Measurements from ENCODE around the gene TFIP11.

The TFIP11 gene

GRCh38 chr22:26476705-26477340 lies 35.5 kb downstream of the TFIP11 start:
- no peak overlapping the region for H3K4me3 ChIP-seq

DNA sequence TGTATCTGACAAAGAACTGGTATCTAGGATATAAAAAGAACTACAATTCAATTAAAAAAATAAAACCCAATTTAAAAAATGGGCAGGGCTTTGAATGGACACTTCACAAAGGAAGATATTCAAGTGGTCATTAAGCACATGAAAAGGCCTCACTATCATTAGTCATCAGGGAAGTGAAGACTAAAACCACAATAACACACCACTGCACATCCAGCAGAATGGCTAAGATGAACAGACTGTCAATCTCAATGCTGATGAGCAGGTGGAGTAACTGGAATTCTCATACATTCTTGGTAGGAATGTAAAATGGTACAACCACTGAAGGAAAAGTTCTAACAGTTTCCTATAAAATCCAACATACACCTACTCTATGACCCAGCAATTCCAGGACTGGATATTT lies 37.6 kb downstream of the TFIP11 start:
- no peak for TF ChIP-seq FOXP2 (optimal IDR thresholded peaks at IDR 0.05; ENCODE audit: control extremely low read depth, extremely low read length, insufficient read depth)
- TF ChIP-seq EZH2 (IDR thresholded peaks at IDR 0.05) = no peak
- H3K4me3 ChIP-seq = no peak overlapping the region
- H3K9me3 ChIP-seq (ENCODE audit: low read depth, low read length) = no peaks in the 10 kb centered on the region
- H3K36me3 ChIP-seq (ENCODE audit: insufficient read depth, low read length) = peaks cover 82% of the 10 kb centered on the region
- DNase-seq (ENCODE audit: low read depth, low spot score) = no peak
- H3K27ac ChIP-seq = no peak overlapping the region
- H3K9ac ChIP-seq (ENCODE audit: insufficient read length) = no peak overlapping the region

More at GRCh38 chr22:26476705-26477340, 35.5 kb downstream of the TFIP11 start:
- DNase-seq (ENCODE audit: low read depth, low spot score) = no peak
- Histone ChIP-seq H3K9me3 (ENCODE audit: low read depth, low read length) (no peaks in the 10 kb centered on the region), H3K9ac (ENCODE audit: insufficient read length) (no peak overlapping the region), H3K36me3 (ENCODE audit: insufficient read depth, low read length) (peaks cover 70% of the 10 kb centered on the region), H3K27ac (no peak overlapping the region)
- TF ChIP-seq POLR2AphosphoS5 (IDR thresholded peaks at IDR 0.05; ENCODE audit: borderline replicate concordance, low read depth, low read length) (no peak), FOXP2 (optimal IDR thresholded peaks at IDR 0.05; ENCODE audit: control extremely low read depth, extremely low read length, insufficient read depth) (no peak), EZH2 (IDR thresholded peaks at IDR 0.05) (no peak)

- Histone ChIP-seq H3K9ac (ENCODE audit: insufficient read length) (no peak overlapping the region), H3K9me3 (ENCODE audit: low read depth, low read length) (no peaks in the 10 kb centered on the region), H3K27ac (no peak overlapping the region), H3K36me3 (ENCODE audit: insufficient read depth, low read length) (peaks cover 85% of the 10 kb centered on the region), H3K4me3 (no peak overlapping the region)
- TF ChIP-seq EZH2 (IDR thresholded peaks at IDR 0.05) (no peak), FOXP2 (optimal IDR thresholded peaks at IDR 0.05; ENCODE audit: control extremely low read depth, extremely low read length, insufficient read depth) (no peak), POLR2AphosphoS5 (IDR thresholded peaks at IDR 0.05; ENCODE audit: borderline replicate concordance, low read depth, low read length) (no peak)
- no peak for DNase-seq (ENCODE audit: low read depth, low spot score)
Measured at GRCh38 chr22:26471522-26471921, 40.8 kb downstream of the TFIP11 start.

DNA sequence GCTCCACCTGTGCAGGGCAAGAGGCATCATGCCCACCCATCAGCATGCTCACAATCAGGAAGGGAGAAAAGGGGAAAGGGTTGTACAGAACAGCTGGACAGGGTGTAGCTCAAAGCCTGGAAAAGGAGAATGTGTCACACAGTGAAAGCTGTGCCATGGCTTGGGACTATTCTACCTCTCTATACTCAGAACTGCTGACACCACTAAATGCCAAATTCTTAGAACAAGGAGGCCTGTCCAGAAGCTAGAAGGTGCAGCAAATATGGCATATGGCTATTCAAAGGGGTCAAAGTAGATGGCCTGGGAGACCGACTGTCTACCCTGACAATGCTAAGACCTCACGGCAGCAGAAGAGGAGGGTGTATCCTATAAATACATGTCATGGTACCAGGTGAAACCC lies 41.5 kb downstream of the TFIP11 start:
- Histone ChIP-seq H3K9ac (ENCODE audit: insufficient read length) (no peak overlapping the region), H3K9me3 (ENCODE audit: low read depth, low read length) (no peaks in the 10 kb centered on the region), H3K36me3 (ENCODE audit: insufficient read depth, low read length) (peaks cover 84% of the 10 kb centered on the region), H3K4me3 (no peak overlapping the region), H3K27ac (no peak overlapping the region)
- DNase-seq (ENCODE audit: low read depth, low spot score) = no peak
- TF ChIP-seq FOXP2 (optimal IDR thresholded peaks at IDR 0.05; ENCODE audit: control extremely low read depth, extremely low read length, insufficient read depth) (no peak), POLR2AphosphoS5 (IDR thresholded peaks at IDR 0.05; ENCODE audit: borderline replicate concordance, low read depth, low read length) (no peak), EZH2 (IDR thresholded peaks at IDR 0.05) (no peak)

GRCh38 chr22:26466196-26466595 lies 46.1 kb downstream of the TFIP11 start:
- no peak for DNase-seq (ENCODE audit: low read depth, low spot score)
- TF ChIP-seq FOXP2 (optimal IDR thresholded peaks at IDR 0.05; ENCODE audit: control extremely low read depth, extremely low read length, insufficient read depth) (no peak), EZH2 (IDR thresholded peaks at IDR 0.05) (no peak), POLR2AphosphoS5 (IDR thresholded peaks at IDR 0.05; ENCODE audit: borderline replicate concordance, low read depth, low read length) (no peak)

DNA sequence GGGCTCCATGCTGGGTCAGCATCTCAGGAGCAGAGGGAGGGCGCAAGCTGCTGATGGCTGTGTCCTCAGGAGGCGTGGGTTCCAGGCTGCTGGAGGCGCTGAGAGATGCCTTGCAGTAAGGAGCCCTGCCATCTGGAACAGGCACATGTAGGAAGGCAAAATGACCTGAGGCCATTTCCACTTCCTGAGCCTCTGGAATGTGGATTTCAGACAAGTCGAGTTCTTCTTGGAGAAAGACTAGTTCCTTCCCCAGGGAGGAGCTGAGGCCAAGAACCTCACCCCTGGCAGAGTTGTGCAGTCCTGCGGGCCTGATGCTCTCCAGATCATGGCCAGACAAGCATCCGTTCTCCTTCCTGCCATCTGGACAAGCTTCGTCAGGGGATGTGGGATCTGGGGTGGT lies 48.0 kb downstream of the TFIP11 start:
- Histone ChIP-seq H3K9me3 (ENCODE audit: low read depth, low read length) (no peaks in the 10 kb centered on the region), H3K4me3 (no peak overlapping the region), H3K9ac (ENCODE audit: insufficient read length) (no peak overlapping the region), H3K27ac (no peak overlapping the region), H3K36me3 (ENCODE audit: insufficient read depth, low read length) (peaks cover 81% of the 10 kb centered on the region)
- no peak for TF ChIP-seq EZH2 (IDR thresholded peaks at IDR 0.05)
- no peak for TF ChIP-seq FOXP2 (optimal IDR thresholded peaks at IDR 0.05; ENCODE audit: control extremely low read depth, extremely low read length, insufficient read depth)
- no peak for DNase-seq (ENCODE audit: low read depth, low spot score)

More at GRCh38 chr22:26466196-26466595, 46.1 kb downstream of the TFIP11 start:
- H3K4me3 ChIP-seq = no peak overlapping the region
- peaks cover 85% of the 10 kb centered on the region for H3K36me3 ChIP-seq (ENCODE audit: insufficient read depth, low read length)
- H3K9me3 ChIP-seq (ENCODE audit: low read depth, low read length) = no peaks in the 10 kb centered on the region
- no peak overlapping the region for H3K9ac ChIP-seq (ENCODE audit: insufficient read length)
- no peak overlapping the region for H3K27ac ChIP-seq

DNA sequence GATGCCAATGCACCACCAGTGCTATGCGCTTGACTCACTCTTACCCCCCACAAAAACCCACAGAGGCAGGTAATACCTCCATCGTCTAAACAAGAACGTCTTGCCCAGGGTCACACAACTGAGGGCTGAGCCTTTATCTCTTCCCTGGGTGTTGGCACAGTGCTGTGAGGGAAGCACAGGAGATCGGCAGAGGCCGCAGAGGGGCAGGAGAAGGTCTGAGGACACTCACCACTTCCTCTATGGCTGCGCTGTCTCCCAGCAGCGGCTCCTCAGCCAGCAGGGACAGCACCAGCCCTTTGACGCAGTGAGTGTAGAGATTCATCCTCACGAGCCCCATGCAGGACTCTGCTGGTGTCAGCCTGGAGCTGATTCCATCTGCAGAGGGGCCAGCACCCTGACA lies 48.6 kb downstream of the TFIP11 start:
- peaks cover 75% of the 10 kb centered on the region for H3K36me3 ChIP-seq (ENCODE audit: insufficient read depth, low read length)
- TF ChIP-seq FOXP2 (optimal IDR thresholded peaks at IDR 0.05; ENCODE audit: control extremely low read depth, extremely low read length, insufficient read depth) = no peak
- no peak for TF ChIP-seq POLR2AphosphoS5 (IDR thresholded peaks at IDR 0.05; ENCODE audit: borderline replicate concordance, low read depth, low read length)
- no peak for TF ChIP-seq EZH2 (IDR thresholded peaks at IDR 0.05)
- no peak overlapping the region for H3K27ac ChIP-seq
- H3K9ac ChIP-seq (ENCODE audit: insufficient read length) = no peak overlapping the region
- H3K4me3 ChIP-seq = no peak overlapping the region
- DNase-seq (ENCODE audit: low read depth, low spot score) = no peak
- H3K9me3 ChIP-seq (ENCODE audit: low read depth, low read length) = no peaks in the 10 kb centered on the region

GRCh38 chr22:26463101-26463661 lies 49.1 kb downstream of the TFIP11 start:
- DNase-seq (ENCODE audit: low read depth, low spot score) = no peak
- Histone ChIP-seq H3K9ac (ENCODE audit: insufficient read length) (no peak overlapping the region), H3K36me3 (ENCODE audit: insufficient read depth, low read length) (peaks cover 74% of the 10 kb centered on the region)

GRCh38 chr22:26462641-26463040 lies 49.6 kb downstream of the TFIP11 start:
- TF ChIP-seq FOXP2 (optimal IDR thresholded peaks at IDR 0.05; ENCODE audit: control extremely low read depth, extremely low read length, insufficient read depth) = no peak
- TF ChIP-seq POLR2AphosphoS5 (IDR thresholded peaks at IDR 0.05; ENCODE audit: borderline replicate concordance, low read depth, low read length) = no peak
- TF ChIP-seq EZH2 (IDR thresholded peaks at IDR 0.05) = no peak
- H3K36me3 ChIP-seq (ENCODE audit: insufficient read depth, low read length) = peaks cover 75% of the 10 kb centered on the region
- no peak overlapping the region for H3K4me3 ChIP-seq
- no peak for DNase-seq (ENCODE audit: low read depth, low spot score)
- no peak overlapping the region for H3K27ac ChIP-seq
- no peaks in the 10 kb centered on the region for H3K9me3 ChIP-seq (ENCODE audit: low read depth, low read length)
- no peak overlapping the region for H3K9ac ChIP-seq (ENCODE audit: insufficient read length)

More at GRCh38 chr22:26463101-26463661, 49.1 kb downstream of the TFIP11 start:
- no peaks in the 10 kb centered on the region for H3K9me3 ChIP-seq (ENCODE audit: low read depth, low read length)
- no peak overlapping the region for H3K4me3 ChIP-seq
- H3K27ac ChIP-seq = no peak overlapping the region
- TF ChIP-seq EZH2 (IDR thresholded peaks at IDR 0.05) = no peak
- no peak for TF ChIP-seq FOXP2 (optimal IDR thresholded peaks at IDR 0.05; ENCODE audit: control extremely low read depth, extremely low read length, insufficient read depth)
- TF ChIP-seq POLR2AphosphoS5 (IDR thresholded peaks at IDR 0.05; ENCODE audit: borderline replicate concordance, low read depth, low read length) = no peak

All from SK-N-MC (cell line).